Aorta (tissue), 5 donors: ENCODE measurements around the gene TMEM89. TPM values are rescaled to one million over a fixed set of nuclear protein-coding genes. Genes with fewer than 3 reads are reported as not detected.

ENCODE experiments used
- ATAC-seq: fragments of 200-7000 bp; cut with Tn5 transposase; one replicate; pipeline ENCODE4 v1.9.1; 2022; ENCODE audit warnings: moderate library complexity; ENCODE audit not compliant: low FRiP score
- DNase-seq, 2 donors: peaks; one replicate each; pipeline ENCODE4 v3.0.0-alpha.2; 2020
- H3K27ac ChIP-seq, 2 donors: one replicate each; pipeline ENCODE4 v1.5.1; 2013; ENCODE audit warnings: low read length in 2 of 2, mild to moderate bottlenecking in 2 of 2, moderate library complexity in 2 of 2, control low read depth in 1 of 2, inconsistent platforms in 1 of 2, low read depth in 1 of 2
- H3K27me3 ChIP-seq, 2 donors: one replicate each; pipeline ENCODE4 v1.6.1; 2013; ENCODE audit warnings: control low read depth in 1 of 2, low read length in 1 of 2, mild to moderate bottlenecking in 1 of 2, moderate library complexity in 1 of 2; ENCODE audit not compliant: insufficient read depth in 2 of 2, control insufficient read depth in 1 of 2
- H3K36me3 ChIP-seq, 2 donors: one replicate each; pipeline ENCODE4 v1.6.1; 2013; ENCODE audit warnings: control low read depth in 1 of 2, low read length in 1 of 2, mild to moderate bottlenecking in 1 of 2; ENCODE audit not compliant: insufficient read depth in 2 of 2, control insufficient read depth in 1 of 2
- H3K4me1 ChIP-seq, 2 donors: one replicate each; pipeline ENCODE4 v1.6.1; 2013; ENCODE audit warnings: low read length in 2 of 2, control low read depth in 1 of 2, mild to moderate bottlenecking in 1 of 2, moderate library complexity in 1 of 2; ENCODE audit not compliant: insufficient read depth in 2 of 2, control insufficient read depth in 1 of 2
- H3K4me3 ChIP-seq, 2 donors: one replicate each; pipeline ENCODE4 v1.5.1; 2013; ENCODE audit warnings: low read length in 2 of 2, control low read depth in 1 of 2, mild to moderate bottlenecking in 1 of 2
- H3K9me3 ChIP-seq: one replicate; pipeline ENCODE4 v1.6.1; 2013; ENCODE audit warnings: mild to moderate bottlenecking, low read length; ENCODE audit not compliant: control insufficient read depth
- WGBS, 2 donors: extraction: QIAGEN DNeasy Blood & Tissue Kit; methylation state at CpG; one replicate each; pipeline ENCODE4 v1.1.7; 2013; 5-methylcytosine and 5-hydroxymethylcytosine counted together
- intact Hi-C, 2 donors: fragments of 100-400 bp; cut with DNase I; formaldehyde crosslinking; loops; one replicate each; pipeline versions ENCODE4 v1.14.2 to v1.15.0; 2022
- polyA plus RNA-seq, 2 donors: library from polyadenylated mRNA; stranded (reverse); fragments of 200-250 nt; gene quantifications; one replicate each; pipeline ENCODE4 v1.2.3, GENCODE V29; 2013
- total RNA-seq, 2 donors: library from RNA; stranded (reverse); fragmentation: NEBNext Ultra II Directional; extraction: Animal tissue kit (Norgen Biotek cat#: 25700); gene quantifications; one replicate each; pipeline ENCODE4 v1.2.1, GENCODE V29; 2021
- donor health status: healthy with polysubstance abuse.
- donor health status: Bipolar disorder and iron deficiency.
- donor health status: DM: no; HTN: no; CAD: no.
- donor health status: DM: no; HTN: no; CAD: no.
- donor health status: DM: yes; HTN: yes; CAD: no.

Gene TMEM89
- total and polyA plus RNA-seq, 4 donors = 5.7 TPM; not detected in 3

GRCh38 chr3:48596676-48597407, 24.7 kb downstream of the TMEM89 start:
- Histone ChIP-seq H3K4me1 (no peaks in the 10 kb centered on the region), H3K27ac (peak overlapping the region in 1 of 2 donors; percentile 22), H3K4me3 (no peak overlapping the region), H3K27me3 (no peaks in the 10 kb centered on the region), H3K36me3 (peaks cover 0 to 10% of the 10 kb centered on the region in 2 donors), H3K9me3 (no peaks in the 10 kb centered on the region)
- DNase-seq (no peak), ATAC-seq (no peak)
- intact Hi-C loops = loop anchor here (2.0 to 5.0 kb wide), 3 partner anchors 36 to 40 kb away; partner anchors contain the start of genes PFKFB4 (in 1 of the 2) and SLC26A6 (in 1 of the 2)
- WGBS, 2 donors = 81% methylated on average over 8 of the region's 8 CpGs

GRCh38 chr3:48596157-48596556, 25.4 kb downstream of the TMEM89 start:
- intact Hi-C loops = loop anchor here (2.0 to 5.0 kb wide), 3 partner anchors 35 to 41 kb away; partner anchors contain the start of genes PFKFB4 (in 1 of the 2) and SLC26A6 (in 1 of the 2)
- ATAC-seq (no peak), DNase-seq (no peak)
- H3K27ac ChIP-seq = no peak overlapping the region
- no peaks in the 10 kb centered on the region for H3K27me3 ChIP-seq
- no peak overlapping the region for H3K4me3 ChIP-seq
- WGBS, 2 donors = 78 to 86% methylated on average over 5 of the region's 5 CpGs
- H3K4me1 ChIP-seq = no peaks in the 10 kb centered on the region
- no peaks in the 10 kb centered on the region for H3K9me3 ChIP-seq
- H3K36me3 ChIP-seq = peaks cover 0 to 5% of the 10 kb centered on the region in 2 donors

- Histone ChIP-seq H3K4me3 (no peak overlapping the region), H3K36me3 (peaks cover 0 to under 1% of the 10 kb centered on the region in 2 donors), H3K9me3 (no peaks in the 10 kb centered on the region), H3K4me1 (no peaks in the 10 kb centered on the region), H3K27me3 (no peaks in the 10 kb centered on the region), H3K27ac (no peak overlapping the region)
- ATAC-seq (no peak), DNase-seq (peak; percentile 78 to 89)
- intact Hi-C loops = loop anchor here (2.0 to 5.0 kb wide), 3 partner anchors 35 to 42 kb away; partner anchors contain the start of genes PFKFB4 (in 1 of the 2) and SLC26A6 (in 1 of the 2)
- 42 to 47% methylated on average over 10 of the region's 10 CpGs for WGBS, 2 donors
Measured at GRCh38 chr3:48595526-48596121, 25.9 kb downstream of the TMEM89 start.

- DNase-seq = no peak
- no peak within 1 kb of the TSS for H3K27ac ChIP-seq
- 2 to 4% methylated on average over 28 to 35 of the region's 35 CpGs for WGBS, 2 donors
- no peaks in the 10 kb centered on the region for H3K27me3 ChIP-seq
- no peaks in the 10 kb centered on the region for H3K36me3 ChIP-seq
- intact Hi-C loops = loop anchor here (5.0 kb wide), 2 partner anchors 38 to 42 kb away; partner anchors contain the start of genes PFKFB4 (in 1 of the 2) and SLC26A6 (in 1 of the 2)
- peak within 1 kb of the TSS in 1 of 2 donors; percentile 17 for H3K4me3 ChIP-seq
- no peaks in the 10 kb centered on the region for H3K9me3 ChIP-seq
- ATAC-seq = no peak
- no peaks in the 10 kb centered on the region for H3K4me1 ChIP-seq
Measured at GRCh38 chr3:48595075-48595525, 26.5 kb downstream of the TMEM89 start, which contains the start of gene COL7A1. Gene COL7A1, minus strand, starts transcription at chr3:48595329. Its CDS starts 170 bp downstream, at chr3:48595159.

- no peaks in the 10 kb centered on the region for H3K4me1 ChIP-seq
- WGBS, 2 donors = 41 to 45% methylated on average over 34 to 39 of the region's 39 CpGs
- DNase-seq (no peak), ATAC-seq (no peak)
- intact Hi-C loops = loop anchor here (5.0 kb wide), 2 partner anchors 37 to 43 kb away; partner anchors contain the start of genes PFKFB4 (in 1 of the 2) and SLC26A6 (in 1 of the 2)
- no peaks in the 10 kb centered on the region for H3K36me3 ChIP-seq
- H3K4me3 ChIP-seq = peak overlapping the region in 1 of 2 donors; percentile 17
- H3K27ac ChIP-seq = no peak overlapping the region
- H3K9me3 ChIP-seq = no peaks in the 10 kb centered on the region
- H3K27me3 ChIP-seq = no peaks in the 10 kb centered on the region
Measured at GRCh38 chr3:48594417-48595049, 27.0 kb downstream of the TMEM89 start.

GRCh38 chr3:48593337-48593736, 28.2 kb downstream of the TMEM89 start:
- Histone ChIP-seq H3K27ac (no peak overlapping the region), H3K27me3 (no peaks in the 10 kb centered on the region), H3K4me1 (no peaks in the 10 kb centered on the region), H3K36me3 (no peaks in the 10 kb centered on the region), H3K4me3 (no peak overlapping the region), H3K9me3 (no peaks in the 10 kb centered on the region)
- DNase-seq (no peak), ATAC-seq (no peak)
- 95 to 96% methylated on average over 9 of the region's 9 CpGs for WGBS, 2 donors
- intact Hi-C loops = no loop called here

GRCh38 chr3:48592519-48593087, 29.0 kb downstream of the TMEM89 start:
- ATAC-seq (no peak), DNase-seq (no peak)
- Histone ChIP-seq H3K4me1 (no peaks in the 10 kb centered on the region), H3K27ac (no peak overlapping the region), H3K4me3 (no peak overlapping the region), H3K36me3 (no peaks in the 10 kb centered on the region), H3K9me3 (no peaks in the 10 kb centered on the region), H3K27me3 (no peaks in the 10 kb centered on the region)
- WGBS, 2 donors = 93 to 96% methylated on average over 21 of the region's 21 CpGs
- intact Hi-C loops = no loop called here

GRCh38 chr3:48591886-48592518, 29.6 kb downstream of the TMEM89 start:
- Histone ChIP-seq H3K27me3 (no peaks in the 10 kb centered on the region), H3K4me1 (no peaks in the 10 kb centered on the region), H3K27ac (no peak overlapping the region), H3K36me3 (no peaks in the 10 kb centered on the region), H3K4me3 (no peak overlapping the region), H3K9me3 (no peaks in the 10 kb centered on the region)
- no peak for DNase-seq
- ATAC-seq = no peak
- WGBS, 2 donors = 94 to 95% methylated on average over 20 to 22 of the region's 22 CpGs
- intact Hi-C loops = no loop called here
